Measurements from ENCODE around the gene PCNX1. TPM values are rescaled to one million over a fixed set of nuclear protein-coding genes. Genes with fewer than 3 reads are reported as not detected.

PCNX1 gene
- total and polyA plus RNA-seq, 4 donors = 5.7 to 41.2 (median 18.2) TPM

DNA sequence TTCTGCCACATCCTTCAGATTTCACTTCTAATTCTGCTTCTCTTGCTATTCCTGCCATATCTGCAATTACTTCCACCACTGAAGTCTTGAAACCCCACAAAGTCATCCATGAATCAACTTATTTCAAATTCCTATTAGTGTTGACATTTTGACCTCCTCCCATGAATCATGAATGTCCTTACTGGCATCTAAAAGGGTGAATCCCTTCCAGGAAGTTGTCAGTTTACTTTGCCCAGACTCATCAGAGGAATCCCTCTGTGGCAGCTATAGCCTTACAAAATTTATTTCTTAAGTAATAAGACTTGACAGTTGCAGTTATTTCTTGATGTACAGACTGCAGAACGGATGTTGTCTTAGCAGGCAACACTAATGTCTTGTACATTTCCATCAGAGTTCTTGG, 162.9 kb downstream of the PCNX1 start:
- no peak for TF ChIP-seq FOXA1 (IDR thresholded peaks at IDR 0.05)
- TF ChIP-seq, protein P1, sequence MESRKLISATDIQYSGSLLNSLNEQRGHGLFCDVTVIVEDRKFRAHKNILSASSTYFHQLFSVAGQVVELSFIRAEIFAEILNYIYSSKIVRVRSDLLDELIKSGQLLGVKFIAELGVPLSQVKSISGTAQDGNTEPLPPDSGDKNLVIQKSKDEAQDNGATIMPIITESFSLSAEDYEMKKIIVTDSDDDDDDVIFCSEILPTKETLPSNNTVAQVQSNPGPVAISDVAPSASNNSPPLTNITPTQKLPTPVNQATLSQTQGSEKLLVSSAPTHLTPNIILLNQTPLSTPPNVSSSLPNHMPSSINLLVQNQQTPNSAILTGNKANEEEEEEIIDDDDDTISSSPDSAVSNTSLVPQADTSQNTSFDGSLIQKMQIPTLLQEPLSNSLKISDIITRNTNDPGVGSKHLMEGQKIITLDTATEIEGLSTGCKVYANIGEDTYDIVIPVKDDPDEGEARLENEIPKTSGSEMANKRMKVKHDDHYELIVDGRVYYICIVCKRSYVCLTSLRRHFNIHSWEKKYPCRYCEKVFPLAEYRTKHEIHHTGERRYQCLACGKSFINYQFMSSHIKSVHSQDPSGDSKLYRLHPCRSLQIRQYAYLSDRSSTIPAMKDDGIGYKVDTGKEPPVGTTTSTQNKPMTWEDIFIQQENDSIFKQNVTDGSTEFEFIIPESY (IDR thresholded peaks at IDR 0.05) = no peak
- TF ChIP-seq, protein P2, sequence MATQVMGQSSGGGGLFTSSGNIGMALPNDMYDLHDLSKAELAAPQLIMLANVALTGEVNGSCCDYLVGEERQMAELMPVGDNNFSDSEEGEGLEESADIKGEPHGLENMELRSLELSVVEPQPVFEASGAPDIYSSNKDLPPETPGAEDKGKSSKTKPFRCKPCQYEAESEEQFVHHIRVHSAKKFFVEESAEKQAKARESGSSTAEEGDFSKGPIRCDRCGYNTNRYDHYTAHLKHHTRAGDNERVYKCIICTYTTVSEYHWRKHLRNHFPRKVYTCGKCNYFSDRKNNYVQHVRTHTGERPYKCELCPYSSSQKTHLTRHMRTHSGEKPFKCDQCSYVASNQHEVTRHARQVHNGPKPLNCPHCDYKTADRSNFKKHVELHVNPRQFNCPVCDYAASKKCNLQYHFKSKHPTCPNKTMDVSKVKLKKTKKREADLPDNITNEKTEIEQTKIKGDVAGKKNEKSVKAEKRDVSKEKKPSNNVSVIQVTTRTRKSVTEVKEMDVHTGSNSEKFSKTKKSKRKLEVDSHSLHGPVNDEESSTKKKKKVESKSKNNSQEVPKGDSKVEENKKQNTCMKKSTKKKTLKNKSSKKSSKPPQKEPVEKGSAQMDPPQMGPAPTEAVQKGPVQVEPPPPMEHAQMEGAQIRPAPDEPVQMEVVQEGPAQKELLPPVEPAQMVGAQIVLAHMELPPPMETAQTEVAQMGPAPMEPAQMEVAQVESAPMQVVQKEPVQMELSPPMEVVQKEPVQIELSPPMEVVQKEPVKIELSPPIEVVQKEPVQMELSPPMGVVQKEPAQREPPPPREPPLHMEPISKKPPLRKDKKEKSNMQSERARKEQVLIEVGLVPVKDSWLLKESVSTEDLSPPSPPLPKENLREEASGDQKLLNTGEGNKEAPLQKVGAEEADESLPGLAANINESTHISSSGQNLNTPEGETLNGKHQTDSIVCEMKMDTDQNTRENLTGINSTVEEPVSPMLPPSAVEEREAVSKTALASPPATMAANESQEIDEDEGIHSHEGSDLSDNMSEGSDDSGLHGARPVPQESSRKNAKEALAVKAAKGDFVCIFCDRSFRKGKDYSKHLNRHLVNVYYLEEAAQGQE (IDR thresholded peaks at IDR 0.05) = no peak
- TF ChIP-seq, protein P3, sequence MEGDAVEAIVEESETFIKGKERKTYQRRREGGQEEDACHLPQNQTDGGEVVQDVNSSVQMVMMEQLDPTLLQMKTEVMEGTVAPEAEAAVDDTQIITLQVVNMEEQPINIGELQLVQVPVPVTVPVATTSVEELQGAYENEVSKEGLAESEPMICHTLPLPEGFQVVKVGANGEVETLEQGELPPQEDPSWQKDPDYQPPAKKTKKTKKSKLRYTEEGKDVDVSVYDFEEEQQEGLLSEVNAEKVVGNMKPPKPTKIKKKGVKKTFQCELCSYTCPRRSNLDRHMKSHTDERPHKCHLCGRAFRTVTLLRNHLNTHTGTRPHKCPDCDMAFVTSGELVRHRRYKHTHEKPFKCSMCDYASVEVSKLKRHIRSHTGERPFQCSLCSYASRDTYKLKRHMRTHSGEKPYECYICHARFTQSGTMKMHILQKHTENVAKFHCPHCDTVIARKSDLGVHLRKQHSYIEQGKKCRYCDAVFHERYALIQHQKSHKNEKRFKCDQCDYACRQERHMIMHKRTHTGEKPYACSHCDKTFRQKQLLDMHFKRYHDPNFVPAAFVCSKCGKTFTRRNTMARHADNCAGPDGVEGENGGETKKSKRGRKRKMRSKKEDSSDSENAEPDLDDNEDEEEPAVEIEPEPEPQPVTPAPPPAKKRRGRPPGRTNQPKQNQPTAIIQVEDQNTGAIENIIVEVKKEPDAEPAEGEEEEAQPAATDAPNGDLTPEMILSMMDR (IDR thresholded peaks at IDR 0.05; ENCODE audit: low read depth, low read length, missing input control) = no peak
- TF ChIP-seq NR2F2 (IDR thresholded peaks at IDR 0.05) = no peak
- no peak for TF ChIP-seq RAD21 (IDR thresholded peaks at IDR 0.05)
- TF ChIP-seq GABPA (IDR thresholded peaks at IDR 0.05 in 1 of 2, conservative IDR thresholded peaks at IDR 0.05 in 1 of 2) = no peak
- TF ChIP-seq HNF4G (IDR thresholded peaks at IDR 0.05) = no peak
- TF ChIP-seq EGR1 (IDR thresholded peaks at IDR 0.05; ENCODE audit: low read depth in 2 of 2) = no peak
- no peak for TF ChIP-seq SP1 (IDR thresholded peaks at IDR 0.05)
- TF ChIP-seq, protein P4, sequence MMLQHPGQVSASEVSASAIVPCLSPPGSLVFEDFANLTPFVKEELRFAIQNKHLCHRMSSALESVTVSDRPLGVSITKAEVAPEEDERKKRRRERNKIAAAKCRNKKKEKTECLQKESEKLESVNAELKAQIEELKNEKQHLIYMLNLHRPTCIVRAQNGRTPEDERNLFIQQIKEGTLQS (IDR thresholded peaks at IDR 0.05) = no peak
- TF ChIP-seq TAF1 (conservative IDR thresholded peaks at IDR 0.05) = no peak
- TF ChIP-seq RXRA (IDR thresholded peaks at IDR 0.05) = no peak
- TF ChIP-seq JUND (IDR thresholded peaks at IDR 0.05) = no peak
- no peak for TF ChIP-seq FOXA2 (IDR thresholded peaks at IDR 0.05)
- no peak for TF ChIP-seq YY1 (IDR thresholded peaks at IDR 0.05)
- no peak for TF ChIP-seq HNF4A (conservative IDR thresholded peaks at IDR 0.05)
- TF ChIP-seq, protein P5, sequence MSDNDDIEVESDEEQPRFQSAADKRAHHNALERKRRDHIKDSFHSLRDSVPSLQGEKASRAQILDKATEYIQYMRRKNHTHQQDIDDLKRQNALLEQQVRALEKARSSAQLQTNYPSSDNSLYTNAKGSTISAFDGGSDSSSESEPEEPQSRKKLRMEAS (IDR thresholded peaks at IDR 0.05) = no peak
- H3K27me3 ChIP-seq (ENCODE audit: control insufficient read depth in 4 of 4, insufficient read depth in 4 of 4, low read length in 3 of 4) = no peaks in the 10 kb centered on the region
- H3K36me3 ChIP-seq (ENCODE audit: control insufficient read depth in 4 of 4, insufficient read depth in 3 of 4, low read depth in 1 of 4, low read length in 3 of 4) = peaks cover 0 to 35% (median 15%) of the 10 kb centered on the region in 4 donors
- DNase-seq (ENCODE audit: low spot score) = no peak
- 97% methylated on average over 1 of the region's 1 CpG for WGBS
- H3K4me1 ChIP-seq (ENCODE audit: control insufficient read depth in 4 of 4, insufficient read depth in 4 of 4, low read length in 3 of 4) = no peaks in the 10 kb centered on the region
- H3K9ac ChIP-seq (ENCODE audit: low read depth in 1 of 2, low read length in 2 of 2) = no peak overlapping the region
- no peak overlapping the region for H3K27ac ChIP-seq (ENCODE audit: low read depth in 1 of 2, low read length in 2 of 2)
- no peak overlapping the region for H3K4me3 ChIP-seq (ENCODE audit: low read depth in 1 of 3, low read length in 3 of 3)
- H3K9me3 ChIP-seq (ENCODE audit: control insufficient read depth in 4 of 4, low read length in 3 of 4) = no peaks in the 10 kb centered on the region

All from liver (tissue), 9 donors.